HG02759 (cell line): Measurements from ENCODE around the gene TMEM234.

Experiments used
- ATAC-seq: cut with Tn5 transposase; IDR thresholded peaks from one replicate; pipeline ENCODE4 v1.9.1; 2021; ENCODE audit warnings: mild to moderate bottlenecking, moderate library complexity; ENCODE audit not compliant: unreplicated experiment

Gene TMEM234

DNA sequence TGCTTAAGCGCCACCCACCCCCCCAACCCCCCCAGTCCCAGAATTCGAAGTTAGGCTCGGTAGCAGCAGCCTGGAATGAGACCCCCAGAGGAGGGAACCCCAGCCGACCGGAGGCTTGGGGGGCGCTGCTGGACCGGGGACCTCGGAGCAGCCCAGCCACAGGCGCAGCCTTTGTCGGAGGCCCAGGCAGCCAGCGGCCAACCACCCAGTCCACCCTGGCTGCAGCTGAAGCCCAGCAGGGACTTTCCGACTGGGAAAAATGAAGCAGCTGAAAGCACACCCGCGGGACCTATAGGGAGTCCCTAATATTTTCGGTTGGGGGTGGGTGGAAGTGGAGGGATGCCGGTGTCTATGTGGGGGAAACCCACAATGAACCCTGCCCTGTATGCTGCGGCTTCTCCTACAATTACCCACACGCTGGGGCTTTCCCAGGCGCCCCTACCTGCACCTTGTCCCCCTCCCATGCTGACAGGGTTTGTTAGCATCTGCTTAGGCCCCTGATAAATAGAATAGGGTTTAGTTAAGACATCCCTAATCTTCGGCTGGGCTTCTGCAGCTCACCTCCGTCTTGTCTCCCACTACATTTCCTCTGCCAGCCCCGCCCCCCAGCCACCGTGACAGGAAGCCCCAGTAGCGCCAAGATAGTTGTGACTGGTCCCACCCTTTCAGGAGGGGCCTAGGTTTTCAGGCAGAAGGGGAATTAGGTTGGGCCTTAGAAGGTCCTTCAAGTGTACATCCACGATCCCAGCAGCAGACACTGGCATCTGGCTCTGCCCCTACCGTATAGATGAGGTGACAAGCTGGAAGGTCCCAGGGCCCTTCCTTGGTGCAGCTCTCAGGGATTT lies 20.9 kb downstream of the TMEM234 start:
- peak; percentile 43 for ATAC-seq

DNA sequence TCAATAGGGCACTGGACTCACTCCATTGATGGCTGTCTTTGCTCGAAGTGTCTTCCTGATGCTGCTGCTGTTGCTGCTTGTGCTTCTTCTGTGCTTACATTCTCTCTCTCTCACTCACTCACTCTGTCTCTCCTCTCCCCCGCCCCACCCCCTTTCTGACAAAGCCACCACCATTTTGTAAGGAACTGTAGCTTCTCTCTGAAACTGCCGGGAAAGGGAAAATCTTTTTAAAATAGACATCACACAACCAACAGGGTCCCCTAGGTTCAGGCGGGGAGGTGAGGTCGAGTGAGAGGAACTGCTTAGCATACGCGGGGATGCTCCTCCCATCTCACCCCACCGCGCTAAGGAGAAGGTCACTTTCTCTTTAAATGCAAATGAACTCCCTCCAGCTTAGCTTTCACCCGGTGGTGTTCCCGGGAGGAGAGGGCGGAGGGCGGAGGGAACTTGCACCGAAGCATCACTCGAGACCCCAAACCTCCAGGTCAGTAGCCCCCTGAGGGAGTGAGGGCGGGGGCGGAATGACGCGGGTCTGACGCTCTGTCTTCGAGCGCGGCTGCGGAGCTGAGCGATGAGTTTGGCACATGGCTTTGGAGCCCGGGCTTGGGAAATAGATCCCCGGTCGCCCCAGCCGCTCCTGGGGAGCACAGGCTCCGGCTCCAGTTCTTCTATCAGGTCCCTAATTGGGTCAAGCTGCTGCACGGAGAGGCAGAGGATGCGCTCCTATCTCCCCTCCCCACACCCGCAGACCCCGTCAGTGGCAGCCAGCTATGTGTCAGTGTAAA lies 21.7 kb downstream of the TMEM234 start, which contains the start of gene CCDC28B:
Gene CCDC28B (plus strand): TSS at position 370 of the 785 bp plus-strand sequence. CDS start 1,341 bp downstream, outside the sequence.
- peak; percentile 31 for ATAC-seq

- ATAC-seq, result no peak
These were observed 22.5 kb downstream of the TMEM234 start for GRCh38 chr1:32199717-32200072.

DNA sequence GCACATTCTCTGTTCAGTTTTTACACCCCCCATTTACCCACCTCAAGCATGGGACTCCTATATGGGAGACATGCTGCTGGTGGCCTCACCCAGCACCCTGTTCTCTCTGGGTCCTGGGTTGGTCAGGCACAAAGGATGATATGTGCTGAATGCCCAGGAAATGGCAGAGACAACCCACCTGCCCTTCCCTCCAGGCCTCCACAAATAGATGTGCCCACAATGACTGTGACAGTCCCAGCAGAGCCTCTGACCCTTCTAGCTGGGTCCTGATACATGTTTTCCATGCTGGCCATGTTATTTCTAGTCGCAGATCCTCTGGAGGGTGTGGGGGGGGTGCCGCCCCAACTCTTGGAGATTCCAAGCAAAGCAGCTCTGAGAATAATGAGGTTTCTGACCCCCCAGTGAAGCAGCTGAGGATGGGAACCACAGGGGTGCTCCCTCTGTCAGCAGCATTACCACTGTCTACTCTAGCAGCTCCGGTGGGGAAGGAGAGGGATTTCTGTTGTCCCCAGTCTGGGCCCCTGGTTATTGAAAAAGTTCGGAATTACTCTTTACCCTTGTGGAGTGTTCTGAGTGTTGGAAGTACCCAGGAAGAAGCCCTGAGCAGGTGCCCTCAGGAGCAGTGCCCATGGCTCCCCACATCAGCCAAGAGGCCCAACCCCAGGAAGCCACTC lies 23.0 kb downstream of the TMEM234 start:
- ATAC-seq, result no peak

GRCh38 chr1:32198237-32199042 lies 23.7 kb downstream of the TMEM234 start:
- ATAC-seq, result no peak

- no peak for ATAC-seq
These were observed 24.3 kb downstream of the TMEM234 start for GRCh38 chr1:32197837-32198236.

DNA sequence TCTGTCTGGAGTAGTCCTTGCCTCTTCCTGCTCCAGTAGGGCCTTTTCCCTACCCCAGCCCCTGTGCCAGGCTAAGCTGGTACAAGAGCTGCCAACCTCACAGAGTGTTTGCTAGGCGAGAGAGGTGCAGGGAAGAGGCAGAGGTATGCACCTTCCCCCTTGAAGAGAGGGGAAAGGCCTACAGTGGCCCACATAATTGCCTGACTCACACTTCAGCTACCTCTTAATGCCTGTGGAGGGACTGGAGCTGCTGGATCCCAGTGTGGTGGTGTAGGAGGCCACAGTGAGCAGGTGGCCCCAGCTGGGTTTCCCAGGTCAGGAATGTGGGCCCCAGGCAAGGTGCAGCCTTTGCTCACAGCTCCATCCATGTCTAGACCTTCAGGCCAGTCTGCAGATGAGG lies 25.1 kb downstream of the TMEM234 start:
- no peak for ATAC-seq

DNA sequence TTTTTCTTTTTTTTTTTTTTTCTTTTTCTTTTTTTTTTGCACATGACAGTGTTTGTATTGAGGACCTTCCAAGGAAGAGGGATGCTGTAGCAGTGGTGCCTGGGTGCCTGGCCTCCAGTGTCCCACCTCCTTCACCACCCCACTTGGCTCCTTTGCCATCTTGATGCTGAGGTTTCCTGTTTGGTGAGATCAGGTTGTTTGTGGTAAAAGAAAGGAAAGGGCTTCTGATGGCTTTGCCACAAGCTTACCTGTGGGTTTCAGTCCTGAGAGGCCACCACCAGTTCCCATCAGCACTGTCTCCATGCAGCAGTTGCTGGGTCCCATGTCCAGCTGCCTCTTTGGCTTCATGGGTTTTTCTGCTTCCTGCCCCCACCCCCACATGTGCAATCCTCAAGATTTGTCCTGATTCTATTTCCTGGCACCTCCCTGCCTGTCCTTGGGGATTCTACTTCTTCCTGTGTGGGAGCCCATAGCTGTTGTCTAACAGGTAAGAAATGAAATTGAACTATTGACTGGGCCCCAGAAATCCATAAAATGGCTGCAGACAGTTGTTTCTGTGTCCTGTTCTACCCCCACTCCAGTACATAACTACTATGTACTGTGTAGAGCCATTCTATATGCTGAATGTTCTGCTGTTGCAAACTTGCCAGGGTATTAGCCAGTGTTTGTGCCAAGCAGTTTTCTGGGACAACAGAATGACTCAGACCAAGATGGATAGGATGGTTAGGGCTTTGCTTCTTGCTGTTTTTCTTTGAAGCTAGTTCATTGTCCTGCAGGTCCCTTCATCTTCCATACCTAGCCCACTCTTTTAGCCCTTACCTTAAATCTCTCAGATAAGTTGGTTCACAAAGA lies 26.0 kb downstream of the TMEM234 start:
- ATAC-seq, result no peak

- ATAC-seq, result no peak
These were observed 26.6 kb downstream of the TMEM234 start for GRCh38 chr1:32195531-32195930.

DNA sequence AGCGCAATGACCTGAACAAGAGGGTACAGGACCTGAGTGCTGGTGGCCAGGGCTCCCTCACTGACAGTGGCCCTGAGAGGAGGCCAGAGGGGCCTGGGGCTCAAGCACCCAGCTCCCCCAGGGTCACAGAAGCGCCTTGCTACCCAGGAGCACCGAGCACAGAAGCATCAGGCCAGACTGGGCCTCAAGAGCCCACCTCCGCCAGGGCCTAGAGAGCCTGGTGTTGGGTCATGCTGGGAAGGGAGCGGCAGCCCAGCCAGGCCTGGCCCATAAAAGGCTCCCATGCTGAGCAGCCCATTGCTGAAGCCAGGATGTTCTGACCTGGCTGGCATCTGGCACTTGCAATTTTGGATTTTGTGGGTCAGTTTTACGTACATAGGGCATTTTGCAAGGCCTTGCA lies 27.2 kb downstream of the TMEM234 start:
- ATAC-seq, result no peak

GRCh38 chr1:32192220-32192948 lies 29.8 kb downstream of the TMEM234 start:
- ATAC-seq, result no peak

- no peak for ATAC-seq
These were observed 34.3 kb downstream of the TMEM234 start for GRCh38 chr1:32187850-32188249.

GRCh38 chr1:32186491-32186890 lies 35.7 kb downstream of the TMEM234 start:
- ATAC-seq, result no peak

DNA sequence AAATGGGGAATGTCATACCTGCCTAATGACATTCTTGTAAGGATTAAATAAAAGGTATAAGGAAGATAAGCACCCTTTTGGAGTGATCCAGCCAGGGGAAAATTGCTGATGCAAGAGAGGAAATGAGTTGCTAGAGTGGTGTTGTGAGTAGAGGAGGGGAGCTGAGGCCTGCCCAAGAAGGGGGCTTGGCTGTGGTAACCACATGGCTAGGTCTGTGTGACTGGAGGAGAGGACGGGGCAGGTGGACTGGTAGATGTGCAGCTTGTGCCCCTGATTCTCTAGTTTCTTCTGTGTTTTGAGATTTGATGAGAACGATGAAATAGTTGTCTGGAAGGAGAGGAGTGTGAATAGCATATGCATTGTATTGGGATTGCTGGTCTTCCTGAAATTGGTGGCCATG lies 36.1 kb downstream of the TMEM234 start:
- no peak for ATAC-seq

GRCh38 chr1:32184650-32185049 lies 37.5 kb downstream of the TMEM234 start:
- ATAC-seq, result no peak

GRCh38 chr1:32182060-32182459 lies 40.1 kb downstream of the TMEM234 start:
- ATAC-seq, result no peak

- ATAC-seq, result no peak
These were observed 40.6 kb downstream of the TMEM234 start for GRCh38 chr1:32181563-32181962.

DNA sequence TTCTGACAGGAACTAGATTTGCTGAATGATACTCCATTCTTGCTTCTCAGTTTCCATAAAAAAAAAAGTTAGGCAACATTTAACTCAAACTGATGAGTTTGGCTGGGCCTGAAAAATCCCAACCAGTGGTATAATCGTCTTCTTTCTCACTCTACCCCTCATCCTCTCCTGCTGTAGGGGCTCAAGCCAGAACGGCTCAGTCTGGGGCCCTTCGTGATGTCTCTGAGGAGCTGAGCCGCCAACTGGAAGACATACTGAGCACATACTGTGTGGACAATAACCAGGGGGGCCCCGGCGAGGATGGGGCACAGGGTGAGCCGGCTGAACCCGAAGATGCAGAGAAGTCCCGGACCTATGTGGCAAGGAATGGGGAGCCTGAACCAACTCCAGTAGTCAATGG lies 41.1 kb downstream of the TMEM234 start:
- no peak for ATAC-seq
